ENCODE results near the gene CBX7.

The CBX7 gene

GRCh38 chr22:39123751-39124581 lies 28.5 kb downstream of the CBX7 start:
- DNase-seq (ENCODE audit: low spot score), result no peak

- no peak for DNase-seq (ENCODE audit: low spot score)
Measured at GRCh38 chr22:39122772-39123470, 29.6 kb downstream of the CBX7 start.

- DNase-seq (ENCODE audit: low spot score), result no peak
Measured at GRCh38 chr22:39120983-39121382, 31.5 kb downstream of the CBX7 start.

- peak; percentile 79 for DNase-seq (ENCODE audit: low spot score)
Measured at GRCh38 chr22:39117585-39118191, 34.8 kb downstream of the CBX7 start.

GRCh38 chr22:39115977-39116621 lies 36.4 kb downstream of the CBX7 start:
- DNase-seq (ENCODE audit: low spot score), result no peak

- DNase-seq (ENCODE audit: low spot score), result no peak
Measured at GRCh38 chr22:39115570-39115969, 36.9 kb downstream of the CBX7 start.

GRCh38 chr22:39114112-39114511 lies 38.4 kb downstream of the CBX7 start:
- DNase-seq (ENCODE audit: low spot score), result no peak

GRCh38 chr22:39110631-39111561 lies 41.6 kb downstream of the CBX7 start:
- DNase-seq (ENCODE audit: low spot score), result no peak

- no peak for DNase-seq (ENCODE audit: low spot score)
Measured at GRCh38 chr22:39109361-39109760, 43.1 kb downstream of the CBX7 start.

- no peak for DNase-seq (ENCODE audit: low spot score)
Measured at GRCh38 chr22:39108487-39108886, 44.0 kb downstream of the CBX7 start.

- DNase-seq (ENCODE audit: low spot score), result no peak
Measured at GRCh38 chr22:39106326-39106725, 46.2 kb downstream of the CBX7 start.

- no peak for DNase-seq (ENCODE audit: low spot score)
Measured at GRCh38 chr22:39103431-39103830, 49.0 kb downstream of the CBX7 start.

- DNase-seq (ENCODE audit: low spot score), result no peak
Measured at GRCh38 chr22:39101226-39101625, 51.3 kb downstream of the CBX7 start.

GRCh38 chr22:39098576-39098975 lies 53.9 kb downstream of the CBX7 start:
- DNase-seq (ENCODE audit: low spot score), result no peak

GRCh38 chr22:39098026-39098425 lies 54.5 kb downstream of the CBX7 start:
- no peak for DNase-seq (ENCODE audit: low spot score)

- peak; percentile 42 for DNase-seq (ENCODE audit: low spot score)
Measured at GRCh38 chr22:39097098-39098020, 55.1 kb downstream of the CBX7 start, which contains the start of gene APOBEC3H. Gene APOBEC3H (plus strand): TSS chr22:39097244. CDS start chr22:39100279, 3,035 bp downstream.

GRCh38 chr22:39095971-39096370 lies 56.5 kb downstream of the CBX7 start:
- no peak for DNase-seq (ENCODE audit: low spot score)

- DNase-seq (ENCODE audit: low spot score), result peak; percentile 53
Measured at GRCh38 chr22:39094717-39095389, 57.6 kb downstream of the CBX7 start.

- DNase-seq (ENCODE audit: low spot score), result no peak
Measured at GRCh38 chr22:39092111-39092862, 60.2 kb downstream of the CBX7 start.

Data from CD4-positive, alpha-beta T cell treated with Interleukin-6 at 100 ng/mL for 8 hours (primary cell).